NCI-H1436 (cell line): ENCODE data around the gene UNC5C.

Source experiments
- DNase-seq: peaks from one replicate; lab custom pipeline; 2025; lab: John Stamatoyannopoulos, UW

Gene UNC5C

GRCh38 chr4:95548738-95549245 is at the start of gene UNC5C:
TSS of gene UNC5C (minus strand) at chr4:95548973.
- no peak for DNase-seq

DNA sequence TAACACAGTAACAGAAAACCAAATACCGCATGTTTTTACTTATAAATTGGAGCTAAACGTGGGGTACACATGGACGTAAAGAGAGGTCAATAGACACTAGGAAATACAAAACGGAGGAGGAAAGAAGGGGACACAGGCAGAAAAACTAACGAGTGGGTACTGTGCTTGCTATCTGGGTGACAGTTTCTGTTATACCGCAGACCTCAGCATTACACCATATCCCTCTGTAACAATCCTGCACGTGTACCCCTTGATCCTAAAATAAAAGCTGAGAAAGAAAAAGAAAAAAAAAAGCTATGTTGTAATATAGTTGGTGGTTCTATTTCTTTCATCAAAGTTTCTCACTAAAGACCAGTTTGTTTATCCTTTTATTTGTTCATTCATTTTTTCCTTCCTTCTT is 47.9 kb upstream of the UNC5C start:
- no peak for DNase-seq

- no peak for DNase-seq
Observed at GRCh38 chr4:95594629-95595028, 45.9 kb upstream of the UNC5C start.

- no peak for DNase-seq
Observed at GRCh38 chr4:95594013-95594412, 45.2 kb upstream of the UNC5C start.

- DNase-seq: no peak
Observed at GRCh38 chr4:95591278-95591677, 42.5 kb upstream of the UNC5C start.

DNA sequence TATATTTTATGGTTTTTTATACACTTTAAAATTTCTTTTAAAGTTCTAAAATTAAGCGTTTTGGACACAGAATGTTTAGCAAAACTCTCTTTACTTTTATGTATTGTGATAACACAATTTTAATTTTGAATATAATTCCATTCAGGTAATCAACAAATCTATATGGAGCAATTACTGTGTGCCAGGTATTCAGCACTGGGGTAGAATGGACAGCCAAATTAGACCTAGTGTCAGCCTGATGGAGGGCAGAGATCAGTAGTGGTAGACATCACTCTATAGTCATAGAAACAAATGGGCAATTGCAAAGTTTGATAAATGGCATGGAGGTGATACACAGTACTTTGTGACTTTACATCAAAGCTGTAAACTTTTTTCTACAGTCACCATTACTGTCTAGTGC is 41.8 kb upstream of the UNC5C start:
- DNase-seq: no peak

DNA sequence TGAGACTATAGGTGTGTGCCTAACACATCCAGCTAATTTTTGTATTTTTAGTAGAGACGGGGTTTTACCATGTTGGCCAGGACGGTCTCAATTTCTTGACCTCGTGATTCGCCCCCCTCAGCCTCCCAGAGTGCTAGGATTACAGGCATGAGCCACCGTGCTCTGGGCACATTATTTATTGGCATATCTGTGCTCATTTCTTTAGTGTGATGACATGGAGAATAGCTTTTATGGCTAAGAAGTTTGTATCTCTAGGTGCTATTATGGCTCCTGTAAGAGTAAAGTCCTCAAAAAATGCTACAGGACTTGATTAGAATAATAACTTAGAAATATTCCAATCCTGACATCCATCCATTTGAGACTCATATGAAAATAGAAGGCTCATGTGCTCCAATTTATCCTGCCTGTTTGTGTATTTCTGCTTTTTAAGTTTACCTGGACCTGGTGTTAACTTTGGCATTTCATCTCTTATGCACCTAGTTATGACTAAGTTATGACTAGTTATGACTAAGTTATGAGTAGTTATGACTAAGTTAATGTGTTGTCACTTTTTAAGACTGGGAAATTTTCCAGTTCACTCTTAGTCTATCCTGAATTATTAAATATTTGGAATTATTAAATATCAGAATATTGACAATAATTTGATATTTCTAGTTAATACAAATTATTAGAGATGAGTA is 36.4 kb upstream of the UNC5C start:
- no peak for DNase-seq

DNA sequence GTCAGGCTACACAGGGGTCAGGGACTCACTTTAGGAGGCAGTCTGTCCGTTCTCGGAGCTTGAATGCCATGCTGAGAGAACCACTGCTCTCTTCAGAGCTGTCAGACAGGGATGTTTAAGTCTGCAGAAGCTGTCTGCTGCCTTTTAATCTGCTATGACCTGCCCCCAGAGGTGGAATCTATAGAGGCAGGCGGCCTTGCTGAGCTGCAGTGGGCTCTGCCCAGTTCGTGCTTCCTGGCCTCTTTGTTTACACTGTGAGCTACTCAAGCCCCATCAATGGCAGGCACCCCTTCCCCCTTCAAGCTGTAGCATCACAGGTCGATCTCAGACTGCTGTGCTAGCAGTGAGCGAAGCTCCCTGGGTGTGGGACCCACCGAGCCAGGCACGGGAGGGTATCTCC is 31.5 kb upstream of the UNC5C start:
- no peak for DNase-seq

GRCh38 chr4:95572304-95572991 is 23.7 kb upstream of the UNC5C start:
- DNase-seq: no peak

DNA sequence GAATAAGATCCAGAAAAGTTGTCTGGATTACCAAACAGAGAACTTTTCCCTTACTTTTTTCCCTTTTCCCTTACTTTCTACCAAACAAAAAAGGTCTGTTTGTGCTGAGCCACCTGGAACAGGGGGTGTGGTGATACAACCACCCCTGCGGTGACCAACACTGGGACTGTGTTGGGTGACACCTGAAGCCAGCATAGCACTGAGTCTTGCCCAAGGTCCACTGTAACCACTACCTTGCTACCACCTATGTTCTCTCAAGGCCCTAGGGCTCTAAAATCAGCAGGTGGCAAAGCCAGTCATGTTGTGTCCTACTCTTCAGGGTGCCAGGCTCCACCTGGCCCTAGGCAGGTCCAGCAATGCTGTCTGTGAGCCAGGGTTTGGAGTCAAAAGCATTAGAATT is 22.8 kb upstream of the UNC5C start:
- DNase-seq: no peak

GRCh38 chr4:95563638-95564337 is 15.0 kb upstream of the UNC5C start:
- DNase-seq: no peak

DNA sequence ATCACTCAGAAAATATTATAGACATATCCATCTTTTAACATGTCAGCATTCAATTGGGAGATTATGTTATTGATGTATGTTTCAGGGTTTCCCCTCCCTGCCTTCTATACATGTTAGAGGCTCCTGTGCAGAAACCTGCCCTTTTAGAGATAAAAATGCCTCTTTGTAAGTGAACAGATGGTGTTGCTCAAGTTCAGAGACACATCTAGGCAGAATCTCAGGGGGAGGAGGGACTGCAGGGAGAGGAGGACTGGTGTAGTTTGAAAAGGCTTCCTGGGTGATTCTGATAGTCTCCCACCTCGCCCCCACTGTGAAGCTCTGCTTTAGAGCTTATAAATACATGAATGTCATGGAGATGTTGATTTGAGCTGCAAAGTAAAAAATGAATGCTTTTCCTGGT is 12.0 kb upstream of the UNC5C start:
- DNase-seq: no peak

DNA sequence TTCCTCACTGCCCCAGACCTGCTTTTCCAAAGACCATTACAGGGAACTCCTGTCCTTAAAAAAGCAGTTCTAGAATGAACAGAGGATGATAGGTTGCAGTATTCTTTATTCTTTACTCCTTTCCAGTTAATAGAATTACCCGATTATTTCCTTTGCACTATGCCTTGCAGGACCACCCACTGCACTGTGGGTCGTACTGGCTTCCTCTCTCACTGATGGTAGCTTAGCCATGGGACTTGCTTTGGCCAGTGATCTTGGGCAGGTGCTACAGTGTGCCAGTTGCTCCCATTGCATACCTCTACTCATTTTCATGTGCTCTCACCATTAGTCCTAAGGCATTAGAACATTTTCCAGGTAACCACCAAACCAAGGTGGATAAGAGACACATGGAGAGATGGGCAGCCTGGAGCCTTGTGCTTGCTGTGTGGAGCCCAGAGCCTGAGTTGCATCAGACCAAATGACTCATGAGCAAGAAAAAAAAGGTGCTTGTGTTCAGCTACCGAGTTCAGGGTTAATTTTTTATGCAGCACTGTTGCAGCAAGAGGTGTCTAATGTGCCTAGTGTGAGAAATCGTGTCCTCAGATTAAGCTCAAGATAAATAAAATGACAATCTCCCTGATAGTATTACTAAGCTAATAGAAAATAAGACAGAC is 7.6 kb upstream of the UNC5C start:
- DNase-seq: no peak

GRCh38 chr4:95552942-95553550 is 4.3 kb upstream of the UNC5C start:
- DNase-seq: no peak

GRCh38 chr4:95551653-95552052 is 2.9 kb upstream of the UNC5C start:
- DNase-seq: no peak

GRCh38 chr4:95550115-95550987 is 1.6 kb upstream of the UNC5C start:
- DNase-seq: no peak

DNA sequence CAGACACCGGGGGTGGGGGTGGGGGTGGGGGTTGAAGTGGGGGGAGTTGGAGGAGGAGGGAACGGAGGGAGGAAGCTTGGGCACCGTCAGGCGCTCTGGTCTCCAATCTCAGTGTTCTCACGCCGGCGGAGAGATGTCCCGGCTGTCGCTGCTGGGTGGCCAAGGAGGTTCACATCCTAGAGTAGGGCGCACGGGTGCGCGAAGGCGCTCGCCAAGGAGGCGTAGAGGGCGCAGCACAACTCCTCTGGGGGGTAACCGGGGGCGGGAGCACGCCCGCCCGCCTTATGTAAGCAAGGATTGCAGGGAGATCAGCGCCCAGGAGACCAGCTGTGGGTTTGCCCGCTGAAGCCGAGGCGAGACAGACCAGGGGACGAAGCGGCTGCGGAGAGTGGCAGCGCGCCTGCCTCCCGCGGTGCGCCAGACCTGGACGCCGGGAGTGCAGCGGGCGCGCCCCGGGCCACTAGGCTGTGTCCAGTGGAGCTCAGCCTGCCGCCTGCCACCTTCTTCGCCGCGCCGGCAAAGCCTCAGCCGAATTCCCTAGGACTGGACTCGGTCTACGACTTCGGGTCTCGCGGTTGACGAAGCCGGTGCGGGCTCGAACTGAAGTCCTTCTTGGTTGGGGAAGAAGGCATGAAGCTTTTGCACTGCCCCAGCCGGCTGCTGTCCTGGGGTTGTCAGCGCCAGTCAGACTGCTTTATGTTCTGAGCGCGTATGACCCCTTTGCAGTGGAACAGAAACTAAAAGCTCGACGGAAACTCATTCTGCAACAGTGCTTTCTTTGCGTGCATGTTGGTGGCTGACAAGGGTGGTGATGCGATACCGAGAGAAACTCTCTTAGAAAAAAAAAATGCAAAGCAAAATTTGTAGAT is 707 bp upstream of the UNC5C start:
- no peak for DNase-seq

DNA sequence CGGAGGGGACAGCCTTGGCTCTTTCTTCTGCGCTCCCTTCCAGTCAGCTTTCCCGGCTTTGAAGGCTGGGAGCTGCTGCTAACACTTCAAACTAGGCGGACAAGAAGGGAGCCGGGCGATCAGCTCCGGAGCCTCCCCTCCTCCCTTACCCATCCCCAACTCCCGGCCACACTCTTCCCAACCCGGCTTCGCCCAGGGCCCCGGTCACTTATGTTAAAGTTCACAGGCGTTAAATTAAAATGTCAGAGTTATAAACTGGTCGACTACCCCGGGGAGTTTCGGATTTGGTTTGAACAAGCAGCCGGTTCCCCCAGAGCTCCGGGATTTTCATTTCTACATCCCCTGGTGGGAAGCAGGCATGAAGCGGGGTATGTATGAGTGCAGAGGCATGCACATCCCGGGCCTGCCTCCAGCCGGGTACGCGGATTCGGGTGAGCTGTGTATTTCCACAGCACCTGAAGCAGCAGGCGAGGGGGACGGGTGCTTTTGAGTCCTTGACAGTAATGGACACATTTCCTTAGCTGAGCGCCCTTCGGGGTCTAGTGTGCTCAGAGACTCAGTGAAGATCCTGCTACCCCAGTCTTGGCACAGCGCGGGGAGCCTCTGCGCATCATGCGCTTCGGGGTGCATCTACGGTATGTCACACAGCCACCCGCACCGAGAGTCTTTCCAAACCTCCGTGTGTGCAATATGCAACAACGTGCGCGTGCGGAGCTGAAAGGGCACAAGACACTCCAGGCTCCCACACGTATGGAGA is 880 bp downstream of the UNC5C start:
- no peak for DNase-seq
